HL-60 (cell line): ENCODE data around the gene HNRNPH1.

Experiments
- CTCF ChIP-seq: IDR thresholded peaks from one replicate; pipeline ENCODE4 v1.5.1; 2011; ENCODE audit warnings: low read length, control low read depth, inconsistent platforms; ENCODE audit not compliant: insufficient read depth
- GABPA ChIP-seq: IDR thresholded peaks from 2 replicates; pipeline ENCODE4 v1.6.1; 2012; ENCODE audit warnings: low read depth

GRCh38 chr5:179621551-179622214 is 1.8 kb downstream of the HNRNPH1 start:
- TF ChIP-seq CTCF (no peak), GABPA (no peak)
